ENCODE results near the gene IL31RA.

The IL31RA gene

DNA sequence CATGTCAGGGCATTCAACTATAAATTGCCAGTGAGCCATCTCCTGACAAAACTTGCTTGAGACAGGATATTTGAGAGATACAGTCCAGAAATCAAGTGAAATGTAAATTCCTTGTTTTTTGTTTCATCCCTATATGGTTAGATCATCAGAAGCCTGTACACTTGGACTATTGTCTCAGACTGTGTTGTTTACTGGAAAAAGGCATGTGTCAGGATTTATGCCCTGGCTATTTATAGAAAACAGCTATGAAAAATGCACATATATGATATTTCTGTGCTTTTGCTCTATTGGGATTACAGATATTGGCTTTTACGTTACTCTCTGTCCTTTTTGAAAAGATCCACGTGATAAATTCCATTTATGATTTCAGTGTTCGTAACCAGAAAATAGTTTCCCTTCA, 44.2 kb downstream of the IL31RA start:
- no peaks in the 10 kb centered on the region for H3K36me3 ChIP-seq (ENCODE audit: control insufficient read depth, insufficient read depth, low read length)
- H3K27ac ChIP-seq (ENCODE audit: low read depth, low read length), result no peak overlapping the region
- H3K4me3 ChIP-seq (ENCODE audit: low read length), result no peak overlapping the region
- H3K4me1 ChIP-seq (ENCODE audit: control insufficient read depth, insufficient read depth, low read length), result no peaks in the 10 kb centered on the region
- H3K27me3 ChIP-seq (ENCODE audit: control insufficient read depth, insufficient read depth, low read length), result no peaks in the 10 kb centered on the region
- H3K9ac ChIP-seq (ENCODE audit: low read length), result no peak overlapping the region

DNA sequence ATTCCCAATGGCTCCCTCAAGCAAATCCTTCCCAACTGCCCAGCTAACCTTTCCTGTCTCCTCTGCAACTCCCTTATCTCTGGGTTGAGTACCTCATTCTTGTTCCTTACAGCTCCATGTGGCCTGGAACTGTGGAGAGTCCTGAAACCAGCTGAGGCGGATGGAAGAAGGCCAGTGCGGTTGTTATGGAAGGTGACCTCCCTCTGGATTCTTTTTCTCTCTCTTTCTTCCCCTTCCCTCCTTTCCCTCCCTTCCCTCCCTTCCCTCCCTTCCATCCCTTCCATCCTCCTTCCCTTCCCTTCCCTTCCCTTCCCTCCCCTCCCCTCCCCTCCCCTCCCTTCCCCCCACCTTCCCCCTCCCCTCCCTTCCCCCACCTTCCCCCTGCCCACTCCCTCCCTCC, 45.1 kb downstream of the IL31RA start:
- Histone ChIP-seq H3K4me1 (ENCODE audit: control insufficient read depth, insufficient read depth, low read length) (no peaks in the 10 kb centered on the region), H3K9ac (ENCODE audit: low read length) (no peak overlapping the region), H3K27ac (ENCODE audit: low read depth, low read length) (no peak overlapping the region), H3K36me3 (ENCODE audit: control insufficient read depth, insufficient read depth, low read length) (no peaks in the 10 kb centered on the region), H3K27me3 (ENCODE audit: control insufficient read depth, insufficient read depth, low read length) (no peaks in the 10 kb centered on the region), H3K4me3 (ENCODE audit: low read length) (no peak overlapping the region)

DNA sequence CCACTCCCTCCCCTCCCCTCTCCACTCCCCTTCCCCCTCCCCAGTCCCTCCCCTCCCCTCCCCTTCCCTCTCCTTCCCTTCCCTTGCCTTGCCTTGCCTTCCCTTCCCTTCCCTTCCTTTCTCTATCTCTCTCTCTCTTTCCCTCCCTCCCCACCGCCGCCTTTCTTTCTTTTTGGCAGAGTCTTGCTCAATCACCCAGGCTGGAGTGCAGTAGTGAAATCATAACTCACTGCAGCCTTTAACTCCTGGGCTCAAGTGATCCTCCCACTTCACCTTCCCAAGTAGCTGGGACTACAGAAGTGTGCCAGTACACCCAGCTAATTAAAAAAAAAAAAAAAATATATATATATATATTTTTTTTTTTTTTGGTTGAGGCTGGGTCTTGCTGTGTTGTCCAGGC, 45.5 kb downstream of the IL31RA start:
- no peak overlapping the region for H3K9ac ChIP-seq (ENCODE audit: low read length)
- H3K4me1 ChIP-seq (ENCODE audit: control insufficient read depth, insufficient read depth, low read length), result no peaks in the 10 kb centered on the region
- no peak overlapping the region for H3K4me3 ChIP-seq (ENCODE audit: low read length)
- no peaks in the 10 kb centered on the region for H3K36me3 ChIP-seq (ENCODE audit: control insufficient read depth, insufficient read depth, low read length)
- H3K27ac ChIP-seq (ENCODE audit: low read depth, low read length), result no peak overlapping the region
- H3K27me3 ChIP-seq (ENCODE audit: control insufficient read depth, insufficient read depth, low read length), result no peaks in the 10 kb centered on the region

DNA sequence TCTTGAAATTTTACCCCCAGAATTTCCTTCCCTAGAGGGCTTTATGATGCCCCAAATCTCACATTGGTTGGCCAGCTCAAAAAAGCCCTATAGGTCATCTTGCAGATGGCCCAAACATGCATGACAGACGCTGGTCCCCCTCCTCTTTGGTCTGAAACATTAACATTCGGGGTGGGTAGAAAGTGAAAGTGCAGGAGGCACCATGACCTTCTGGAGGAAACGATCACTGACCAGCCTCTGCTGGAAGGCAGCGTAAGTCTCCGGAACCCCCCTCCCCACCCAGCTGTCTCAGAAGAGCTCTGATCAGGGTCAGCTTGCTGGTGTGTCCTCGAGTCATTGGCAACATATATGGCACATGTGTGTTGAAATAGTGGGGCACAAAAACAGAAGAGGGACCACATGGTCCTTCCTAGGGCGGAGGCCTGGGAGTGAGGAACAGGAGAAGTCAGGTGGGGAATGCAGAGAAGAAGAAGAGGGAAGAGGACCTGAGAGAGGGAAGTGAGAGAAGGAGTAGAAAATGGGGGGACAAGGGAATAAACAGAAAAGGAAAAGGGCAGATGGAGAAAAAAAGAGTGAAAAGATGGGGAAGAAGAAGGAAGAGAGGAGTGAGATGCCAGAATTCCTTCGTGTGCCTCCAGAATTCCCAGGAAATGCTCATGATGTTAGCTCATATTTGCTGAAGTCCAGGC, 46.2 kb downstream of the IL31RA start:
- H3K4me3 ChIP-seq (ENCODE audit: low read length), result no peak overlapping the region
- no peaks in the 10 kb centered on the region for H3K27me3 ChIP-seq (ENCODE audit: control insufficient read depth, insufficient read depth, low read length)
- H3K36me3 ChIP-seq (ENCODE audit: control insufficient read depth, insufficient read depth, low read length), result no peaks in the 10 kb centered on the region
- H3K4me1 ChIP-seq (ENCODE audit: control insufficient read depth, insufficient read depth, low read length), result no peaks in the 10 kb centered on the region
- no peak overlapping the region for H3K9ac ChIP-seq (ENCODE audit: low read length)
- no peak overlapping the region for H3K27ac ChIP-seq (ENCODE audit: low read depth, low read length)

DNA sequence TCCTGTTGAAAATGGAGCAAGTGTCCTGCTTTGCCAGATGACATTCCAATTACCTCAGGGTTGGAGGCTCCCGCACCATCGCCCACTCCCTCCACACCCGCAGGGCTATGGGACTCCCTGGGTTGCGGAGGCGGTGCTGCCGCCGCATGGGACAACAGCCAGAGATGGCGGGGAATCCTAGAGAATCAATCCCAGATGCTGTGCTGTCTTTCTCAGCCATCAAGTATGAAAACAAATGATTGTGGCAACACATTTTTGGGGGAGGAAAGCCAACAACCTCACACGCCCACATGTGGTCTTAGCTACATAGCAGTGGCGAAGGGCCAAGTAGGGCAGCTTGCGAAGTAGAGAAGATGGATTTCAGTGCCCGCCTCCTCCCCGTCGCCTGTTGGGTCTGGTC, 46.7 kb downstream of the IL31RA start:
- Histone ChIP-seq H3K27me3 (ENCODE audit: control insufficient read depth, insufficient read depth, low read length) (no peaks in the 10 kb centered on the region), H3K27ac (ENCODE audit: low read depth, low read length) (no peak overlapping the region), H3K4me3 (ENCODE audit: low read length) (no peak overlapping the region)

DNA sequence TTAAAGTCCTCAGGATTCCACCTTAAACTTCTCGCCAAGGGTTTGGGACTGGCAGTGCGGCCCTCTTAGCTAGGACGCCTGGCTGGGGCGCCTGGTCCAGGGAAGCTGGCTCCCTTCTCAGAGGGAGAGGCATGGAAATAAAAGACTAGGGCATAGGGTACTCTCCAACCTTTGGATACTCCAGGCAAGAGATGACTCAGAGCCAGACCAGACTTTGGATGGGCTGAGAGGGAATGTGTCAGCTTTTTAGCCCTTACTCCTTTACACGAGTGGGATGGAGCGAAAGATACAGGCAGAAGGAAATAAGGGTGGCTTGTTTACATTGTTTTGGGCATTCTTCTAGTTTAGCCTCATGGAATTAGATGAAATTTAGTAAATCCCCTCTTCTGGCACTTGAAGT, 48.2 kb downstream of the IL31RA start:
- Histone ChIP-seq H3K36me3 (ENCODE audit: control insufficient read depth, insufficient read depth, low read length) (no peaks in the 10 kb centered on the region), H3K4me3 (ENCODE audit: low read length) (no peak overlapping the region)

More for the DNA sequence above, 46.7 kb downstream of the IL31RA start:
- Histone ChIP-seq H3K4me1 (ENCODE audit: control insufficient read depth, insufficient read depth, low read length) (no peaks in the 10 kb centered on the region), H3K36me3 (ENCODE audit: control insufficient read depth, insufficient read depth, low read length) (no peaks in the 10 kb centered on the region), H3K9ac (ENCODE audit: low read length) (no peak overlapping the region)

DNA sequence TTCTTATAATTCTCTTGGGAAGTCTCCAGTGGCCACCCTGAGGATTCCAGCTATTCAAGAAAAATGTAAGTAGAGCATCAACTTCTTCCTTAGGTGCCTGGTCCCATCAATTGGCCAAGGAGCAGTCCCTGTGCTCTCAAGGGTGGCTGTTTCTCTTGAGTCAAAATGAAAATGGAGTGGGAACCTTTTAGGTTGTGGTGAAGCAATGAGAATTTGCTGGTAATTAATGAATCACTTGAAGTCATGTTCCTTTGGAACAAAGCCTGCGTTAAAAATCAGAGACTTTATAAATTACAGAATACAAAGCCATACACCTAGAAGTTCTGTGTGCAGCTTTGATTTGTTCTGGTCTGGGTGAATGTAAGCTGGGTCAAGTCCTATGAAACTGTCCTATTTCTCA, 48.9 kb downstream of the IL31RA start:
- H3K27ac ChIP-seq (ENCODE audit: low read depth, low read length), result no peak overlapping the region
- no peaks in the 10 kb centered on the region for H3K4me1 ChIP-seq (ENCODE audit: control insufficient read depth, insufficient read depth, low read length)
- H3K36me3 ChIP-seq (ENCODE audit: control insufficient read depth, insufficient read depth, low read length), result no peaks in the 10 kb centered on the region
- no peak overlapping the region for H3K4me3 ChIP-seq (ENCODE audit: low read length)
- H3K9ac ChIP-seq (ENCODE audit: low read length), result no peak overlapping the region
- no peaks in the 10 kb centered on the region for H3K27me3 ChIP-seq (ENCODE audit: control insufficient read depth, insufficient read depth, low read length)

More for the DNA sequence above, 48.2 kb downstream of the IL31RA start:
- Histone ChIP-seq H3K9ac (ENCODE audit: low read length) (no peak overlapping the region), H3K4me1 (ENCODE audit: control insufficient read depth, insufficient read depth, low read length) (no peaks in the 10 kb centered on the region), H3K27me3 (ENCODE audit: control insufficient read depth, insufficient read depth, low read length) (no peaks in the 10 kb centered on the region), H3K27ac (ENCODE audit: low read depth, low read length) (no peak overlapping the region)

DNA sequence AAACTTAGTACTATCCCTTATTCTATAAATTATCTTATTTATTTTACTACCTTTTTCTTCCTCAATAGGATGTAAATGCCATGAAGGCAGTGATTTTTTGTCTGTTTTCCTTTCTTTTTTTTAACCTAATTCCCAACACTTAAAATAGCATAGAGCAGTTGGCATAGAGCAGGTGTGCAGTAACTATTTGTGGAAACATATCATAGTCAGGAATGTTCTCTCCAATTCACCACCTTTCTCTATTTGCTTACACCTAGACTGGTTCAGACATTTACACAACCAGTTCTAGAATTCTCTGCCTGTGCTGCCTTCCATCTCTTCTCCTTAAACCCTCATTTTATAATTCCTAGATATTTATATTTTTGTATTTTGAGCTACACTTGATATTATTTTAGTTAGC, 49.6 kb downstream of the IL31RA start:
- Histone ChIP-seq H3K27ac (ENCODE audit: low read depth, low read length) (no peak overlapping the region), H3K36me3 (ENCODE audit: control insufficient read depth, insufficient read depth, low read length) (no peaks in the 10 kb centered on the region), H3K27me3 (ENCODE audit: control insufficient read depth, insufficient read depth, low read length) (no peaks in the 10 kb centered on the region), H3K4me3 (ENCODE audit: low read length) (no peak overlapping the region), H3K9ac (ENCODE audit: low read length) (no peak overlapping the region), H3K4me1 (ENCODE audit: control insufficient read depth, insufficient read depth, low read length) (no peaks in the 10 kb centered on the region)

DNA sequence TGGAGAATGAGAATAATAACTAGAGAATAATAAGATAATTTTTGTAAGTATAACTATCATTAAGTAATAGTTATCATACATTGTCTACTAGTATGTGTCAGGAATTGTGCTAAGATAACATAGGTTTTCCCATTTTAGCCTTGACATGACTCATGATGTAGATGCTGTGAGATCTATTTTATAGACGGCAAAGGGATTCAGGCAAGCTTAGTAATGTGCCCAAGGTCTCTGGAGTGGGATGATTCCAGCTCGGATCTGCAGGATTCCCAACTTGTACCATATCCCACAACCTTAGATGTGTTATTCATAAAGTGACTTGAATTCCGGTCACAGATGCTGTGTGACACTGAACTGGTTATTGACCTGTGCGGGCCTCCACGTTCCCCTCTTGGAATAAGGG, 51.5 kb downstream of the IL31RA start:
- Histone ChIP-seq H3K4me1 (ENCODE audit: control insufficient read depth, insufficient read depth, low read length) (no peaks in the 10 kb centered on the region), H3K4me3 (ENCODE audit: low read length) (no peak overlapping the region), H3K9ac (ENCODE audit: low read length) (no peak overlapping the region), H3K27me3 (ENCODE audit: control insufficient read depth, insufficient read depth, low read length) (no peaks in the 10 kb centered on the region), H3K27ac (ENCODE audit: low read depth, low read length) (no peak overlapping the region), H3K36me3 (ENCODE audit: control insufficient read depth, insufficient read depth, low read length) (no peaks in the 10 kb centered on the region)

DNA sequence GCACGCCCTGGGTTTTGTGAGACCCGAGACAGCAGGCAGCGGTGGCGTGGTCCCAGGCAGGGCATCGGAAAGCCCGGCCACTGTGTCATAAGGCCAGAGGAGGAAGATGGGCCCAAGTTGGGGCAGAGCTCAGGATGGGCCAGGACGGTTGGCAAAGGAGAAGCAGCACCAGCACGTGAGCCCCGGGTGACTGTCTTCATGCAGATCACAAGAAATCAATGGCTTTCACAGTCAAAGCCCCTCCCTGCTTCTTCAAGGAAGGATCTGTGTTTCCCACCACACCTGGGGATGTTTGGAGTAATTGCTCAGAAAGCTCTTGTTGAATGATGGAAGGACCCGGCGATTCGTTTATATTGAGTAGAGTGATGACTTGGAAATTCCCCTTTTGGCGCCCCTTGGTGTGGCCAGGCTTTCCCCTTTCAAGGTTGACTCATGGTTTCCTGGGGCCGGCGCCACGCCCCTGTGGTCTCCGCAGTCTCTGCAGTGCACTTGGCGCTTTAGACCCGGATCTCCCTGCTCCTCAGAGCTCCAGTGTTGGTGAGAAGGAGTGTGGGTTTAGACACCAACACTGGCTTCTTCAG, 52.1 kb downstream of the IL31RA start:
- Histone ChIP-seq H3K4me3 (ENCODE audit: low read length) (no peak overlapping the region), H3K36me3 (ENCODE audit: control insufficient read depth, insufficient read depth, low read length) (no peaks in the 10 kb centered on the region), H3K4me1 (ENCODE audit: control insufficient read depth, insufficient read depth, low read length) (no peaks in the 10 kb centered on the region)

DNA sequence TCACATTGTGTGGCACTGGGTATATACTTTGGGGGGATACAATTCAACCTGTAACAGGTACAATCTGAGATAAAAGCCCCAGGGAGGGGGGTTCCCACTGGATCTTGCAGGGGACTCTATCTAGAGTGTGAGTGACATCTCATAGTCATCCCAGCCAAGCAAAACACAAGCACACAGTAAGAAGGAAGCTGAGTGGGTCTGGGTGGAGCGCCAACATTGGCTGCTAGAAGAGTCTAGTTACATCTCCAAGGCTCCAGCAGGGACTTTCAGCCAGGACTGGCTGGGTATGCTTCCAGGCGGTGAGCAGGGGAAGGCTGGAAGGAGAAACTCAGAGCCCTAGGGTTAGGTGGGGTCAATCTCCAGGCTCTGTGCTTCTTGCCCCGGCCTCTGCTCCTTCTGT, 53.0 kb downstream of the IL31RA start:
- Histone ChIP-seq H3K36me3 (ENCODE audit: control insufficient read depth, insufficient read depth, low read length) (no peaks in the 10 kb centered on the region), H3K27me3 (ENCODE audit: control insufficient read depth, insufficient read depth, low read length) (no peaks in the 10 kb centered on the region), H3K9ac (ENCODE audit: low read length) (no peak overlapping the region), H3K27ac (ENCODE audit: low read depth, low read length) (no peak overlapping the region), H3K4me1 (ENCODE audit: control insufficient read depth, insufficient read depth, low read length) (no peaks in the 10 kb centered on the region), H3K4me3 (ENCODE audit: low read length) (no peak overlapping the region)

More for the DNA sequence above, 52.1 kb downstream of the IL31RA start:
- no peak overlapping the region for H3K27ac ChIP-seq (ENCODE audit: low read depth, low read length)
- H3K27me3 ChIP-seq (ENCODE audit: control insufficient read depth, insufficient read depth, low read length), result no peaks in the 10 kb centered on the region
- no peak overlapping the region for H3K9ac ChIP-seq (ENCODE audit: low read length)

DNA sequence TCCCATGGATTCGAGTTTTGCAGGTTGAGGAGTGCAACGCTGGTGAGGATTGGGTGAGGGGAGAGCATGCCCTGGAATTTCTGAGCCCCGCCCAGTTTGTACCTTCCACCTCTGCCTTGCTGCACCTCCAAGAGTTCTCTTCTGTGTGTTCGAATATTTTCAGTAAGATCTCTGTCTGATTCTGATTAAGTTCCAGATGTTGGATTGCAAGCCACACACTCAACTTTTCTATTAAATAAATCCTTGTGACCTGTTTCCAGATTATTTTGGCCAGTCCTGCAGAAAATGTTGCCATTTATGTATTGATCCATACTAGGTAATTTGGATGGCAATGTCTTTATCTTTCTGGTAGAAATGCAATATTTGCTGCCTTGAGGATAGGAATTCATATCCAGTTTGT, 54.1 kb downstream of the IL31RA start:
- Histone ChIP-seq H3K9ac (ENCODE audit: low read length) (no peak overlapping the region), H3K27ac (ENCODE audit: low read depth, low read length) (no peak overlapping the region), H3K27me3 (ENCODE audit: control insufficient read depth, insufficient read depth, low read length) (no peaks in the 10 kb centered on the region), H3K4me1 (ENCODE audit: control insufficient read depth, insufficient read depth, low read length) (no peaks in the 10 kb centered on the region), H3K4me3 (ENCODE audit: low read length) (no peak overlapping the region), H3K36me3 (ENCODE audit: control insufficient read depth, insufficient read depth, low read length) (no peaks in the 10 kb centered on the region)

DNA sequence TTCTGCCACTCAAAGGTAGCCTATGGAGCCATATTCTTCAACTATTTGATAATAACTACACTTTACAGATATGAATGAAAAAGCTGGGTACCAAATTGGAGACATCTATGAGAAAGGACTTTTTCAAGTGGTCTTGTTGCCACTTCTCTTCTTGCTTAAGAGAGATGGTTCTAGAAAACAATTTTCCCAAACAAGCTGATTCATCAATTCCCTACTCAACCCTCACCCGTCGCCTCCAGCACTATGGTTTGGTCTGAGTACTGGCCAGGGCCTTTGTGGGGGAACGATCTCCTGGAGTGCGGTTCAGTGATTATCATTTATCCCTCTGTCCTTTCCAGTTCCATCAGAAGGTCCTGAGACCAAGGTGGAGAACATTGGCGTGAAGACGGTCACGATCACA, 56.8 kb downstream of the IL31RA start:
- no peak overlapping the region for H3K9ac ChIP-seq (ENCODE audit: low read length)

More for the DNA sequence above, 56.8 kb downstream of the IL31RA start:
- Histone ChIP-seq H3K4me1 (ENCODE audit: control insufficient read depth, insufficient read depth, low read length) (no peaks in the 10 kb centered on the region), H3K27ac (ENCODE audit: low read depth, low read length) (no peak overlapping the region), H3K36me3 (ENCODE audit: control insufficient read depth, insufficient read depth, low read length) (no peaks in the 10 kb centered on the region), H3K27me3 (ENCODE audit: control insufficient read depth, insufficient read depth, low read length) (no peaks in the 10 kb centered on the region), H3K4me3 (ENCODE audit: low read length) (no peak overlapping the region)

Data from rectal smooth muscle tissue (tissue), 1 donor.